A673 (cell line): Measurements from ENCODE around the gene ERMAP.

Experiments
- EZH2 ChIP-seq: fragments of 200-600 bp; sonication (generic); IDR thresholded peaks from 2 replicates; pipeline ENCODE4 v1.6.1; 2017; ENCODE audit warnings: borderline replicate concordance, low read depth, mild to moderate bottlenecking, mixed read lengths, antibody characterized with exemption, low read length; ENCODE audit not compliant: poor library complexity, severe bottlenecking
- TF ChIP-seq, protein P1 (sequence below): fragments of 300-800, 200-600 bp; sonication (generic); conservative IDR thresholded peaks from 2 replicates; pipeline ENCODE4 v1.5.1; 2017; ENCODE audit warnings: low read depth, mild to moderate bottlenecking, antibody characterized with exemption, low read length, moderate library complexity, mixed read lengths

DNA sequence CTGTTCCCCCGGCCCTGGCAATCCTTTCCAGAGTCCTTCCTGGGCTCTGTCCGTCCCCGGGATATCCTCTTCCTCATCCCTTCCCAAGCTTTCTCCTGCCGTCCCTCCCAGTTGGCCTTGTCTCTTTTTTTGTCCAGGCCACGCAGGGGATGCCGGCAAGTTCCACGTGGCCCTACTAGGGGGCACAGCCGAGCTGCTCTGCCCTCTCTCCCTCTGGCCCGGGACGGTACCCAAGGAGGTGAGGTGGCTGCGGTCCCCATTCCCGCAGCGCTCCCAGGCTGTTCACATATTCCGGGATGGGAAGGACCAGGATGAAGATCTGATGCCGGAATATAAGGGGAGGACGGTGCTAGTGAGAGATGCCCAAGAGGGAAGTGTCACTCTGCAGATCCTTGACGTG, 13.7 kb downstream of the ERMAP start:
- TF ChIP-seq, protein P1, sequence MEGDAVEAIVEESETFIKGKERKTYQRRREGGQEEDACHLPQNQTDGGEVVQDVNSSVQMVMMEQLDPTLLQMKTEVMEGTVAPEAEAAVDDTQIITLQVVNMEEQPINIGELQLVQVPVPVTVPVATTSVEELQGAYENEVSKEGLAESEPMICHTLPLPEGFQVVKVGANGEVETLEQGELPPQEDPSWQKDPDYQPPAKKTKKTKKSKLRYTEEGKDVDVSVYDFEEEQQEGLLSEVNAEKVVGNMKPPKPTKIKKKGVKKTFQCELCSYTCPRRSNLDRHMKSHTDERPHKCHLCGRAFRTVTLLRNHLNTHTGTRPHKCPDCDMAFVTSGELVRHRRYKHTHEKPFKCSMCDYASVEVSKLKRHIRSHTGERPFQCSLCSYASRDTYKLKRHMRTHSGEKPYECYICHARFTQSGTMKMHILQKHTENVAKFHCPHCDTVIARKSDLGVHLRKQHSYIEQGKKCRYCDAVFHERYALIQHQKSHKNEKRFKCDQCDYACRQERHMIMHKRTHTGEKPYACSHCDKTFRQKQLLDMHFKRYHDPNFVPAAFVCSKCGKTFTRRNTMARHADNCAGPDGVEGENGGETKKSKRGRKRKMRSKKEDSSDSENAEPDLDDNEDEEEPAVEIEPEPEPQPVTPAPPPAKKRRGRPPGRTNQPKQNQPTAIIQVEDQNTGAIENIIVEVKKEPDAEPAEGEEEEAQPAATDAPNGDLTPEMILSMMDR, result no peak
- no peak for TF ChIP-seq EZH2
